ENCODE data around the gene EIF2AK3. TPM values are rescaled to one million over a fixed set of nuclear protein-coding genes. Genes with fewer than 3 reads are reported as not detected.

EIF2AK3 gene
- total RNA-seq, 1 experiment from 2014 or later: 26.8 TPM

GRCh38 chr2:88600038-88600465 lies 27.2 kb downstream of the EIF2AK3 start:
- Mint-ChIP-seq H3K9me3 (ENCODE audit: unreplicated experiment) (no peaks in the 10 kb centered on the region), H3K4me1 (ENCODE audit: low read depth, unreplicated experiment) (peaks cover 33% of the 10 kb centered on the region), H3K36me3 (ENCODE audit: insufficient read depth, unreplicated experiment) (peaks cover 4% of the 10 kb centered on the region), H3K27ac (ENCODE audit: unreplicated experiment) (peak overlapping the region; percentile 51), H3K4me3 (ENCODE audit: unreplicated experiment) (peak overlapping the region; percentile 27), H3K27me3 (ENCODE audit: insufficient read depth, unreplicated experiment) (no peaks in the 10 kb centered on the region)
- ChIA-PET POLR2A (interaction anchor here (0.5 to 1.2 kb wide), 2 partner anchors 28 to 92 kb away, joined by 3 to 12 read pairs; no protein-coding TSS in a partner anchor), CTCF (interaction anchor here (0.6 to 1.1 kb wide), 5 partner anchors 9 to 72 kb away, joined by 3 to 4 read pairs (median 3); no protein-coding TSS in a partner anchor)
- intact Hi-C loops (cut with micrococcal nuclease; ENCODE audit: unreplicated experiment): loop anchor here (1.0 to 2.0 kb wide), 3 partner anchors 17 to 51 kb away; no protein-coding TSS in a partner anchor
- no peaks in the 10 kb centered on the region for H3K36me3 ChIP-seq (ENCODE audit: control insufficient read depth, insufficient read depth, low read length)
- no peak overlapping the region for H3K4me3 ChIP-seq (ENCODE audit: low read depth, low read length)
- peaks cover 29% of the 10 kb centered on the region for H3K4me1 ChIP-seq
- TF ChIP-seq CTCF (IDR thresholded peaks at IDR 0.05; ENCODE audit: insufficient read depth in 1 of 2, low read depth in 1 of 2, low read length in 1 of 2, severe bottlenecking in 1 of 2, unreplicated experiment in 1 of 2): no peak
- no TSS peak for BruUV-seq (replicated peaks)
- no peaks in the 10 kb centered on the region for H3K27me3 ChIP-seq (replicated peaks; ENCODE audit: control insufficient read depth, insufficient read depth, low read length)
- DNase-seq: peak; percentile 66 to 75
- H3K9me3 ChIP-seq: no peaks in the 10 kb centered on the region

GRCh38 chr2:88599527-88599926 lies 27.7 kb downstream of the EIF2AK3 start:
- CTCF ChIA-PET: interaction anchor here (0.6 to 1.1 kb wide), 4 partner anchors 8 to 72 kb away, joined by 3 to 4 read pairs (median 3); no protein-coding TSS in a partner anchor
- H3K9me3 Mint-ChIP-seq (ENCODE audit: unreplicated experiment): no peaks in the 10 kb centered on the region
- H3K4me3 Mint-ChIP-seq (ENCODE audit: unreplicated experiment): no peak overlapping the region
- H3K36me3 ChIP-seq (ENCODE audit: control insufficient read depth, insufficient read depth, low read length): no peaks in the 10 kb centered on the region; the same call in 1 of the 2 replicates
- H3K4me3 ChIP-seq (ENCODE audit: low read depth, low read length): no peak overlapping the region
- no peaks in the 10 kb centered on the region for H3K27me3 Mint-ChIP-seq (ENCODE audit: insufficient read depth, unreplicated experiment)
- peak overlapping the region; percentile 51 for H3K27ac Mint-ChIP-seq (ENCODE audit: unreplicated experiment)
- H3K9me3 ChIP-seq: no peaks in the 10 kb centered on the region
- peaks cover 31% of the 10 kb centered on the region for H3K4me1 Mint-ChIP-seq (ENCODE audit: low read depth, unreplicated experiment)
- TF ChIP-seq CTCF (IDR thresholded peaks at IDR 0.05; ENCODE audit: insufficient read depth in 1 of 2, low read depth in 1 of 2, low read length in 1 of 2, severe bottlenecking in 1 of 2, unreplicated experiment in 1 of 2): no peak
- POLR2A ChIA-PET: interaction anchor here (0.5 to 1.2 kb wide), 2 partner anchors 29 to 93 kb away, joined by 3 to 12 read pairs; no protein-coding TSS in a partner anchor
- H3K36me3 Mint-ChIP-seq (ENCODE audit: insufficient read depth, unreplicated experiment): peaks cover 8% of the 10 kb centered on the region
- intact Hi-C loops (cut with micrococcal nuclease; ENCODE audit: unreplicated experiment): no loop called here
- TSS peak; percentile 23 for BruUV-seq (replicated peaks)
- no peak for DNase-seq
- no peaks in the 10 kb centered on the region for H3K27me3 ChIP-seq (replicated peaks; ENCODE audit: control insufficient read depth, insufficient read depth, low read length)
- H3K4me1 ChIP-seq: peaks cover 29% of the 10 kb centered on the region

- H3K27me3 Mint-ChIP-seq (ENCODE audit: insufficient read depth, unreplicated experiment): no peaks in the 10 kb centered on the region
Measured at GRCh38 chr2:88597168-88597567, 30.1 kb downstream of the EIF2AK3 start.

More at GRCh38 chr2:88597168-88597567, 30.1 kb downstream of the EIF2AK3 start:
- Mint-ChIP-seq H3K4me1 (ENCODE audit: low read depth, unreplicated experiment) (peaks cover 16% of the 10 kb centered on the region), H3K4me3 (ENCODE audit: unreplicated experiment) (no peak overlapping the region), H3K36me3 (ENCODE audit: insufficient read depth, unreplicated experiment) (peaks cover 31% of the 10 kb centered on the region), H3K27ac (ENCODE audit: unreplicated experiment) (no peak overlapping the region), H3K9me3 (ENCODE audit: unreplicated experiment) (no peaks in the 10 kb centered on the region)
- ChIA-PET CTCF (no interaction called here), POLR2A (no interaction called here)
- Histone ChIP-seq H3K9me3 (no peaks in the 10 kb centered on the region), H3K36me3 (ENCODE audit: control insufficient read depth, insufficient read depth, low read length) (no peaks in the 10 kb centered on the region; the same call in 1 of the 2 replicates), H3K4me1 (peaks cover 29% of the 10 kb centered on the region), H3K27me3 (replicated peaks; ENCODE audit: control insufficient read depth, insufficient read depth, low read length) (no peaks in the 10 kb centered on the region), H3K4me3 (ENCODE audit: low read depth, low read length) (no peak overlapping the region)
- BruUV-seq (replicated peaks): no TSS peak
- DNase-seq: no peak
- no peak for TF ChIP-seq CTCF (IDR thresholded peaks at IDR 0.05; ENCODE audit: insufficient read depth in 1 of 2, low read depth in 1 of 2, low read length in 1 of 2, severe bottlenecking in 1 of 2, unreplicated experiment in 1 of 2)
- intact Hi-C loops (cut with micrococcal nuclease; ENCODE audit: unreplicated experiment): no loop called here

All from Caco-2 (cell line).